ENCODE results near the gene ORC3.

The ORC3 gene

GRCh38 chr6:87589693-87590416 is at the start of gene ORC3, which contains the start of gene RARS2:
TSS of gene ORC3 (plus strand) at chr6:87590135. CDS start at chr6:87590169, 34 bp downstream.
TSS of gene RARS2 (minus strand) at chr6:87589987. CDS start at chr6:87589957, 30 bp downstream.
- DNase-seq = peak; percentile 93

GRCh38 chr6:87540539-87540938 is 49.4 kb upstream of the ORC3 start:
- no peak for DNase-seq

- DNase-seq = no peak
These were observed 48.9 kb upstream of the ORC3 start for GRCh38 chr6:87541041-87541440.

- no peak for DNase-seq
These were observed 48.2 kb upstream of the ORC3 start for GRCh38 chr6:87541744-87542143.

- no peak for DNase-seq
These were observed 46.0 kb upstream of the ORC3 start for GRCh38 chr6:87543696-87544473.

- no peak for DNase-seq
These were observed 45.5 kb upstream of the ORC3 start for GRCh38 chr6:87544474-87544735.

GRCh38 chr6:87551799-87552198 is 38.1 kb upstream of the ORC3 start:
- DNase-seq = no peak

- DNase-seq = no peak
These were observed 36.7 kb upstream of the ORC3 start for GRCh38 chr6:87553159-87553765.

- no peak for DNase-seq
These were observed 34.4 kb upstream of the ORC3 start for GRCh38 chr6:87555506-87555905.

- DNase-seq = no peak
These were observed 31.5 kb upstream of the ORC3 start for GRCh38 chr6:87558446-87558845.

- DNase-seq = no peak
These were observed 28.9 kb upstream of the ORC3 start for GRCh38 chr6:87561017-87561416.

GRCh38 chr6:87572021-87572420 is 17.9 kb upstream of the ORC3 start:
- DNase-seq = no peak

- DNase-seq = no peak
These were observed 17.1 kb upstream of the ORC3 start for GRCh38 chr6:87572883-87573282.

- no peak for DNase-seq
These were observed 16.5 kb upstream of the ORC3 start for GRCh38 chr6:87573307-87574024.

GRCh38 chr6:87574237-87574804 is 15.6 kb upstream of the ORC3 start:
- no peak for DNase-seq

- DNase-seq = no peak
These were observed 14.5 kb upstream of the ORC3 start for GRCh38 chr6:87575423-87575822.

GRCh38 chr6:87583822-87584221 is 6.1 kb upstream of the ORC3 start:
- no peak for DNase-seq

GRCh38 chr6:87586371-87587077 is 3.4 kb upstream of the ORC3 start:
- DNase-seq = no peak

GRCh38 chr6:87588756-87589407 is 1.1 kb upstream of the ORC3 start:
- DNase-seq = no peak

- no peak for DNase-seq
These were observed 514 bp downstream of the ORC3 start for GRCh38 chr6:87590417-87590880.

GRCh38 chr6:87590990-87591389 is 1.1 kb downstream of the ORC3 start:
- DNase-seq = no peak

GRCh38 chr6:87600576-87600975 is 10.6 kb downstream of the ORC3 start:
- no peak for DNase-seq
